ENCODE data around the gene BMP4.

The BMP4 gene

DNA sequence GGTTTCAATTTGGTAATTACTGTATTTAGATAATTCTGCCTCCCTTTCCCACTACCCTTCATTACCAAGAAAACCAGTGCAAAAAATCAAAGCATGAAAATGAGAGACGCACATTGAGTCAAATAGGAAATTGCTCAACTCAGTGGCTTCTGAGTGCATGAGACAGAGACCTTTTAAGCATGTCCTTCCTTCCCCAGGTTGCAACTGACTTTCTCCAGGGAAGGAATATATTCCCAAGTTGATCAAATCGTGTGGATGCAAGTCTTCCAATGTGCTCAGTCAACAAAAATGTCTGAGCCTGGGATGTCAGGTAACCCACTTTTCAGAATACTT lies 12.9 kb downstream of the BMP4 start:
- no peak for DNase-seq

DNA sequence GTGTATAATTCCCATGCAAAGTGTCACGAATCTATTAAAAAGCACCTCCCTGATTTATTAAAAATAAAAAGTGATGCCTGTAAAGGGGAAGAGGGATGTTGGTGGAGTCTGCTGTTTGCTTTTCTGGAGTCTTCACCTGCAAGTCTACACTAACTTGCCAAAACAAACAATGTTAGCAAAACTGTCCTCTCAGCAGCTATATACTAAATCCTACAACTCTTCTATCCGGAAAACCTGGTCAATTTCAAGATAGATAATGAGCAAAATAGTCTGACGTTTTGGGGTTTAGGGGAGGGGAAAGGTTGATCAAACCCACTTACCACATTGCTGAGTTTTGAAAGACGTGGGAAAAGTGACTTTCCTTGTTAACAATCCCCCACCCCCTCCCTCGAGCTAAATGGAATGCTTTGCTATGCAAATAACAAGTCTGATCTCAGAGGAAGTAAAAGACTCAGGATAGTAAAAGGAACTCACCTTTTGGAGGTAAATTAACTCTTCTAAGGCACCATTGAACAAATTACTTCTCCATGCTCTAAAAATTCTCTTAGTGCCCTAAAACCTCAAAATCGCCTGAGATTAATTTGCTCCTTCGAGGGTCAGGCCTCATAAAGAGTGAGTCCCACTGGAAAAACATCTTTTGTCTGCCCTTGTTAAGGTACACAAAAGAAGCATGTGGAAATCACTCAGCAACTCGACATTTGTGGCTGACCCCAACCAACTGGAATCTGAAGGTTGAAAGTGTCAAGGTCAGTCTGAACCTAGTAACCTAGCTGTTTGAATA lies 13.5 kb downstream of the BMP4 start:
- DNase-seq = no peak

DNA sequence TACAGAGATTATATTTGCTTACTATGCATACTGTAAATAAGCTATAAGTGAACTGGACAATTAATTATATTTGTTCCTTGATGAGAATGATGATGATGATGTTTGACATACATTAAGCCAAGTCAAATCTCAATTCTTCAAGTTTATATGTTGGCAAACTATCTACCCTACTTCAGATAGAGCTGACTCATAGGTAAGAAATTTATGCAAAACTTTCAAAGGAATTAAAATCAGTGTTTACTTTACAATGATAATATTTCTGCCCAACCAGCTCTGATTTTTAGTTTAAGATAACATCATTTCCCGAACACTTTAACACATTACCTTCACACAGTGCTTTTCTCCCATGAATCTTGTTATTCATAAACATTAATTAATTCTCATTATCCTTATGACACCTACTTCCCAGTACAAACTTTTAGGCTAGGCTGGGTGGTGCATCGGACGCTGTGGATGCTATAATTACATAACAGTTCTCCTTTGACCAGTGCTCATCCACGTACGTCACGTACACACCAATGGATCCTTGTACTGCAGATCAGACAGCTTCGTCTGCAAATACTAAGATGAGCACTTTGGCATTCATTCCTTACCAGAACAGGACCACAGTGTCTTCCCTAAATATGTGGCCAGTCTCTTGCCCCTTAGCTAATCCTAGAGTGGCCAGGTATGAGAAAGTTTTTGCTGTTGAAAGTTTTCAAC lies 18.3 kb downstream of the BMP4 start:
- no peak for DNase-seq

DNA sequence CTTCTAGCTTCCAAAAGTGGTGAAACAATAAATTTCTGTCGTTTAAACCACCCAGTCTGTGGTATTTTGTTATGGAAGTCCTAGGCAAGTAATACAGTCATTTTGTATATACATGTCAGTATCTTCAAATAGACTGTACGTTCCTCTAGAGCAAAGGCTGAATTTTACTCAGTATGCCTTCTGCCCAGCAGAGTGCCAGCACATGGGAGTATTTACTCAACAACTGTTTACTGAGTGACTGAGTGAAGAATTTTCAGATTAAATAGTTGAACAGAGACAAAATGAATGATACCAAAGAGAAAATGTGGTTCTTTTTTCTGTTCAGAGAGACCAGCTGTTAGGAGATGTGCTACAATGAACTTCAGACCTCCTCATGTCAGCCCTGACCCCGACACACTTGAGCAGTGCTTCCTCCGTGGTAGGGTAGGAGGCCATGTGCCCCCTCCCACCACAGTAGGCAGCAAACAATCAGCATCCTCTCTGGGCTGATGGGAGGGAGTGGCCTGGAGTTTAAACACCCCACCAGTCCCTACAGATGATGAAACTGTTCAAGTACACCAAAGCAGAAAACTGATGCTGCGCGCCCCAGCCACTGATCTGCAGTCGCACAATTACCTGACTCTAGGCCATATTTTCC lies 21.7 kb downstream of the BMP4 start:
- no peak for DNase-seq

DNA sequence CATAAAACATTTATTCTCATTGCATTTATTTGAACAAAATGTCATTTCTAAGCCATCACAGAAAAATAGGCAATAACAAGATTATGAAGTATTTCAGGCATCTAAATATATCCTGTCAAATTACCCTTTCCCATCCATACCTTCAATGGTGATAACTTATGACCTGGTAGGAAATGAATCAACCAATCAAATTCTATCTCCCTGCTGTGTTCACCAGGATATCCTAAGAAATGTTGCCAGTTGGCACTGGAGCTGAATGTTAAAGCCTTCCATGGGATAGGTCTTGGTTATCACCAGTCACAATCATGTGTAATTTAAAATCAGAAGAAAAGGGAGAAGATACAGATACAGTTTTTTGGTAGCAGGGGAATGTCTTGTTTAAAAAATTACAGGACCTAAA lies 23.7 kb downstream of the BMP4 start:
- DNase-seq = no peak

GRCh38 chr14:53929871-53930715 lies 26.5 kb downstream of the BMP4 start:
- DNase-seq = no peak

DNA sequence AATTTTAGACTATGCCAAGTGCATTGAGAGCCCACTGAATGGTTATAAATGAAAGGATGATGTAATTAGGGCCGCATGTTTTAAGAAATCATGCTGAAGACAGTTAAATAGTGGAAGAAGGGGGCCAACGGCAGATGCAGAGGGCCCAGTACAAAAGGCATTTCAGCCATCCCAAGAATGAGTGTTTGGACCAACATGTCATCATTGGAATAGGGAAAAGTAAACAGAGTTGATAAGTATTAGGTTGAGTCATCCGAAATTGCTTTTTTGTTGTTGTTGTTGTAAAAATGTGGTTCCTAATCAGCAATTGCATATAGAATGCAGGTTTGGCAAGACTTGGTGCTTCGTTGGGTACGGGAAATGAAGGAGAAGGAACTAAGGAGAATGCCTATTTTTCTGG lies 29.5 kb downstream of the BMP4 start:
- peak; percentile 26 for DNase-seq

DNA sequence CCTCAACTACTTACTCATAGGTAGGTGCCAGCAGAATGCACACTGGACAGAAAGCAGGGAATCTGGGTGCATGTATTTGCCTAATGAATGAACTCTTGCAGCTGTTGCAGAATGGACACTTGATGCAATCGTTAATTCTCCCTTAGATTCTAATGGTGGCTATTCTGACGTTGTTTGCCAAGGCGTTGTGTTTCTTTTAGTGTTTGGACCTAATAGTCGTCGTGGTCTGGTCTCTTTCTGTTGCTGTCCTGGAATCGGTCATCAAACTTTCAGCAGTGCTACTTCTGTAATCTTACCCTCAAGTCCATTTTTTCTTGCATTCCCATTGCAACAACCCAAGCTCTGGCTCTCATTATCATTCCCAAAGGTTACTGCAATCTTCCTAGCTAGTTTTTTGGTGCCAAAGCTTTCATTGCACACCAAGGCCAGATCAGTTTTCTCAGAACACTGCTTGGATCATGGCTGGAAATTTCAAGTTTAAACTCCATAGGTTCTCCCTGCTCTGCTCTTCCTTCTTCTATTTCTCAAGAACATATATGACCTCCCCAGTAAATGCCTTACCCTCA lies 31.3 kb downstream of the BMP4 start:
- no peak for DNase-seq

GRCh38 chr14:53924753-53925152 lies 31.9 kb downstream of the BMP4 start:
- peak; percentile 95 for DNase-seq

DNA sequence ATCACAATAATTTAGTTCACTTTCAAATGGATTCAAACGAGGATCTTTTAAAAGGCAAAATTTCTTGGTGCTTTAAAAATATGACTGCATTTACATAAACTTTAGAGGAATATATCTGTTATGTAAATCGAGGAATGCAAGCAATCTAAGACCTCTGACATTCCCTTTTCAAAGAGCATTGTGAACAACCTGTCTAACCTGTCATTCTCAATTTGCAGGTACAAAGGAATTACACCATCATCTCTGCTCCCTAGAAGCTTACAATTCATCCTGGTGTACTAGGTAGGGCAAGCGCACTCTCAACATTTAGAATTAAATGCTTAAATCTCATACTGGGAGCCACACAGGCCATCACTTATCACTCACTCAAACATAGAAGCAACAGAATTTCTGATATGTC lies 35.6 kb downstream of the BMP4 start:
- no peak for DNase-seq

- DNase-seq = no peak
Observed at GRCh38 chr14:53916239-53916638, 40.4 kb downstream of the BMP4 start.

GRCh38 chr14:53915364-53916014 lies 41.1 kb downstream of the BMP4 start:
- DNase-seq = no peak

DNA sequence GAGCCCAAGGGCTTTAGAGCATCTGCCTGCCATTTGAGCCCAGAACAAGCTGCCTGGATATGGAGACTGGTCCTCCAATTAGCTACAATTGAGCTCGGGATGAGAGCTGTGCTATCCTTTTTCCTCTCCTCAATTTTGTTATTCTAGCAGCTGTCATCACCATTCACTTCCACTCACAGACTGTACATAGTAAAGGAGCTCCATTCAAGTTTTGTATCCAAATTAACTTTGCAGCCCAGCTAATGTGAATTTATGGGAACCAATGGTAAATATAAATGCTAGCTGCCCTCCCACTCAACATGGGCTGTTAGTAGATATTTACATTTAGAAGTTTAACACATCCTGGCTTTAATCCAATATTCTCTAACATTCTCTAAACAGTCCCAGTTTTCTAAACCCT lies 44.6 kb downstream of the BMP4 start:
- no peak for DNase-seq

GRCh38 chr14:53908416-53908815 lies 48.2 kb downstream of the BMP4 start:
- no peak for DNase-seq

DNA sequence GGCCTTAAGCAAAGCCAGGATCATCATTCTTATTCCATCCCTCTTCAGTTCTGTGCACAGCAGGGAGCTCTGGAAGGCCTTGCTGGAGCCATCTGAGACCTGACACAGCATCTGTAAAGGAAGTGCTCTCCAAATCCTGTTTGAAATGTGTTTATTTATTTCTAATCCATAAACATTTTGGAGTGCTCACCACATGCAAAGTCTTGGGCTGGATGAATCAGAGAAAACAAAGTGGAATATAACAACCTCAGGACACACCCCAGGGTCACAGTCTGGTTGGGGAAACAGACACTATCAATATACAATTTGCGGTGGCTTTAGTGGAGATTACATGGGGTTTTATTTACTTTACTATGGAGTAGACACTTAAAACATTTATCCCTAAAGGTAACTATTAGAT lies 54.3 kb downstream of the BMP4 start:
- no peak for DNase-seq

DNA sequence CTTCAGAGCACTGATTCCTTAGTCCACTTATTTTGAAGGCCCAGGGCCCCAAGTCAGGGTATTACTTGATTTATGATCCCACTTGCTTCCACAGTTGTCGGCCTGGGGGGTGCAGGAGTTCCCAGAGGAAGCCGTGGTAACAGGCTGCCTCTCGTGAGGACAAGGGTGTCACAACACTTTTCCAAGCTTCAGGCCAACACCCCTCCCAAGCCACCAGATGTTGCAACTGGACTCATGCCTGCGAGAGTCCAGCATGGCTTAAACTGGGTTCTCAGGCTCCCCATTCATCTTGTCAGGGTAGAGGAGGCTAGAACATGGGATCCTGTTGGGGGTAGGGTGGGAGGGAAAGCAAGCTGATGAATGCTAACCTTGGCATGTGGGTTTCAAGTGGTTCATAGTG lies 56.1 kb downstream of the BMP4 start:
- no peak for DNase-seq
